C4-2B (cell line): ENCODE results near the gene PASD1.

Experiments used
- H3K27ac ChIP-seq: fragments of 450-650 bp; 2 replicates; pipeline ENCODE4 v1.5.1; 2017
- ZFX ChIP-seq: fragments of 450-650 bp; IDR thresholded peaks from 2 replicates; pipeline ENCODE4 v1.6.1; 2017
- TF ChIP-seq, protein P1 (sequence below): fragments of 450-650 bp; conservative IDR thresholded peaks from 2 replicates; pipeline ENCODE4 v1.5.1; 2017; ENCODE audit warnings: mild to moderate bottlenecking

PASD1 gene

DNA sequence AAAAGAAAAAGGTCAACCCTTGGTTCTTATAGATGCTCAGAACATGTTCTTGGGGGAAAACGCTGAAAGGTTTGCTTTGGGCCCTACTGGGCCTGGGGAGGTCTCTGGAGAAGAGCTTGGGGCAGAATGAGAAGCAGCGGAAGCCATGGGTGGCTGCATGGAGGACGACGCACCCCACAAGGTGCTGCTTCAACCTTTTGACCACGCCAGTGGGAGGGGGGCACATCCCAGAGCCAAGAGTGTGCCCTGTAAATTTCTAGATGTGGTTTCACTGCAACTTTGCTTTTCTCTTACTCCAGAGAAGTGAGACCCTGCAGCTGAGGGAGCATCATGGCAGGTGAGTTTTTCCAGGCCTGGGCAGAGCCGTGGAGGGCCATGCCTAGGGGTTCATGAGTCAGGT lies 135.0 kb downstream of the PASD1 start:
- TF ChIP-seq, protein P1, sequence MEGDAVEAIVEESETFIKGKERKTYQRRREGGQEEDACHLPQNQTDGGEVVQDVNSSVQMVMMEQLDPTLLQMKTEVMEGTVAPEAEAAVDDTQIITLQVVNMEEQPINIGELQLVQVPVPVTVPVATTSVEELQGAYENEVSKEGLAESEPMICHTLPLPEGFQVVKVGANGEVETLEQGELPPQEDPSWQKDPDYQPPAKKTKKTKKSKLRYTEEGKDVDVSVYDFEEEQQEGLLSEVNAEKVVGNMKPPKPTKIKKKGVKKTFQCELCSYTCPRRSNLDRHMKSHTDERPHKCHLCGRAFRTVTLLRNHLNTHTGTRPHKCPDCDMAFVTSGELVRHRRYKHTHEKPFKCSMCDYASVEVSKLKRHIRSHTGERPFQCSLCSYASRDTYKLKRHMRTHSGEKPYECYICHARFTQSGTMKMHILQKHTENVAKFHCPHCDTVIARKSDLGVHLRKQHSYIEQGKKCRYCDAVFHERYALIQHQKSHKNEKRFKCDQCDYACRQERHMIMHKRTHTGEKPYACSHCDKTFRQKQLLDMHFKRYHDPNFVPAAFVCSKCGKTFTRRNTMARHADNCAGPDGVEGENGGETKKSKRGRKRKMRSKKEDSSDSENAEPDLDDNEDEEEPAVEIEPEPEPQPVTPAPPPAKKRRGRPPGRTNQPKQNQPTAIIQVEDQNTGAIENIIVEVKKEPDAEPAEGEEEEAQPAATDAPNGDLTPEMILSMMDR: no peak
- no peak for TF ChIP-seq ZFX
- no peak overlapping the region for H3K27ac ChIP-seq

DNA sequence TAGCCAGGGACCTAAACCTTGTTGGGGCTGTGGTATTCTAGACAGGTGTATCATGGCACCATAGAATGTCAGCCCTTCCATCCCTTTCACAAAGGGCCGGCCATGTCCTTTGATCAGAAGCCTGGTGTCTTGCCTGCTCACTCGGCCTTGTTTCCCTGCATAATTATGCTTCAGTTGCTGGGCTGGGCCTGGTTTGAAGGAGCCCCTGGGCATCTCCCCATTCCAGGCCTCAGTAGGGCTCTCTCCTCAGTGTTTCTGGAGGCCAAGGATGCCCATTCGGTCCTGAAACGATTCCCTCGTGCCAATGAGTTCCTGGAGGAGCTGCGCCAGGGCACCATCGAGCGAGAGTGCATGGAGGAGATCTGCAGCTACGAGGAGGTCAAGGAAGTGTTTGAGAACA lies 136.3 kb downstream of the PASD1 start:
- TF ChIP-seq, protein P1: no peak
- no peak for TF ChIP-seq ZFX
- no peak overlapping the region for H3K27ac ChIP-seq

DNA sequence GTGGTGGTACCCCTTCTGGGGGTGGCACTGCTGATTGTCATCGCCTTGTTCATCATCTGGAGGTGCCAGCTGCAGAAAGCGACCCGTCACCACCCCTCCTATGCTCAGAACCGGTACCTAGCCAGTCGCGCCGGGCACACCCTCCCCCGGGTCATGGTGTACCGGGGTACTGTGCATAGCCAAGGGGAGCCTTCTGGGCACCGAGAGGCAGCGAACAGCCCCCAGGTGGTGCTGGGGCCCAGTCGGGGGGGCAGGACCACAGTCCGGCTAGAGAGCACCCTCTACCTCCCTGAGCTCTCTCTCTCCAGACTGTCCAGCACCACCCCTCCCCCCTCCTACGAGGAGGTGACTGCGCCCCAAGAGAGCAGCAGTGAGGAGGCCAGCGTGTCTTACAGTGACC lies 137.1 kb downstream of the PASD1 start:
- TF ChIP-seq, protein P1: no peak
- no peak for TF ChIP-seq ZFX
- H3K27ac ChIP-seq: no peak overlapping the region

DNA sequence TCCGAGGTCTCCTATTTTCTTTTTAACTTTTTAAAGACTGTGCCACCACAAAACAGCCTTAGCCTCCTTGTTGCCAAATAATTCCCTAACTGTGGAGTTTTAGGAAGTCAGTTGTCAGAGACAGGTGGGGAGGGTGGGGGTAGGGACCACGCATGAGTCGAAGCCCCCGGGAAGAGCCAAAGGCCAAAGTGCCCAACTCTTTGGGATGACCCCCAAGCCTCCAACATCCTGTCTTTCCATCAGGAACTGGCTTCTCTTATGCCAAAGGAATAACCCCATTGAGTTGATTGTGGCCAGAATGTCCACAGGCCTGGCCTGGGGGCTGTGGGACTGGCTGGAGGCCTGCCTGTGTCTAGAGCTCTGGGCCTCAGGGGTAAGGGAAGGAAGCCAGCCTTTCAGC lies 137.6 kb downstream of the PASD1 start:
- no peak overlapping the region for H3K27ac ChIP-seq
- TF ChIP-seq, protein P1: no peak
- no peak for TF ChIP-seq ZFX

DNA sequence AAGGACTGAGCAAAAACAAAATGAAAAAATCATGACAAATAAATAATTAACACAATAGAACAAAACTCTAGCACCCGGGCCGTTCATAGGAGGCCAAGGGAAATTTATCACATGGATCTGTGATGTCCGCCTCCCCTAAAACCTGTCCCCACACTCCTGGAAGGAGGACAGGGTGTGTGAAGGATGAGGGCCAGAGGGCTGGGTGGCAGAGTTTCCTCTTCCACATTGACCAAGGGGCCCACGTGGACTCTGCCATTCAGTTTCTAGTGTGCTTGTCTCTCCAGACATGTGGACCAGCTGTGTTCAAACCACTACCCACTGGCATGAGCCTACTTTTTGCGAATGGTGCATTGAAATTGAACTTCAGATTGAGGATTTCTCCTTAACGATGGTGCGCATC lies 138.1 kb downstream of the PASD1 start:
- TF ChIP-seq, protein P1: no peak
- no peak for TF ChIP-seq ZFX
- H3K27ac ChIP-seq: no peak overlapping the region

DNA sequence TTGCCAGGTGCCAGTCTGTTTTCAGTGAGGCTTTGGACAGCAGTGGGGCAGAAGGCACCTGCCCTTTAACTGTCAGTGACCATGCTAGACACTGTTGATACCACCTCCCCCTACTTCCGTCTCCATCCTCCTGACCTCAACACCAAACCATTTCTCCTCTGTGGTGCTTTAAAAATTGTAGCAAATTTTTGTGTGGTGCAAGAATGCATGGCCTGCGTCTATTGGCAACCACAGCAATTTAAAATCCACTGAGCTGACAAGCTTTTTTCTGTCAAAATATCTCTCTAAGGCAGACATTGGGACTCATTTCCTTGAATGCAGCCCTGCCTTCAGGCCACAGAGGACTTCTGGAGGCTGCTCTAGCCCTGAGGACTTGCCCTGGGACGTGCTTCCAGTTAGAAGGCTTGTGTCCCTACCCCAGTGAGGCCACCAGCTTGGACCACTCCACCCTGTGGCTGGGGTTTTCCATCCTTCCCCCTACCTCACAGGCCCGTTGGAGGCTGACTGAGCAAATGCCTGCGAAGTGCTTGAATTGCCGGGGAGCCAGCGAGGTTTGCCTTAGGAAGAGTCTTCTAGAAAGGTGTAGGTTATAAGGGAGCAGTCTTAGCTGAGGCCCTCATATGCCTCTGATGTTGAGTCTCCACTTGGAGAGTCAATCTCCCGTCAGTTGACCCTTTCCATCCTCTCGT lies 138.7 kb downstream of the PASD1 start:
- TF ChIP-seq, protein P1: no peak
- TF ChIP-seq ZFX: no peak
- no peak overlapping the region for H3K27ac ChIP-seq

DNA sequence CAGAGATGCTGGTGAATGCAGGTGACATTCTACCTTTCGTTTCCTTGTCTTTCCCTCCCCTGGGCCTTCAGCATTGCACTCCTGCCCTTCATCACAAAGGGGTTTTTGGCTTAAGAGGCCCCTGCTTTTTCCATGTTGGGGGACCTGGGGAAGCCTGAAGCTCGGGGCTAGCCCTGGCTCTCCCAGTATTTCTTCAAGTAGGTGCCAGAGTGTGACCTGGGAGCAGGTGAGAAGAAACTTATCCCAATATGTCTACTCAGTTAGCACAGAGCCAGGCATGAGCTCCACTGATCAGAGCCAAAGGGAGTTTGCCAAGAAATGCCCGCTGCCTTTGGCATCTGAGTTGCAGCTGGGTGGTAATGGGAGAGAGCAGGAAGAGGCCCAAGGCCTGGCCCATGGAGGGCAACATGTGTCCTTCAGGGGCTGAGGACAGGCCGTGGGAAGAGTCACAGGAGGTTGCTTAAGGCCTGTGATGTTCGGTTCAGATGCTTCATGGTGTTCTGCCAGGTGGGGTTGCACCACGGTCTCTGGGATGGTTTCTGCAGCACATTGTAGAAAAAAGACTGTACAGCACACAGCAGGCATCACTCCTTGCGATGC lies 139.4 kb downstream of the PASD1 start:
- TF ChIP-seq, protein P1: no peak
- TF ChIP-seq ZFX: no peak
- H3K27ac ChIP-seq: no peak overlapping the region
